ENCODE results near the gene DOK5. TPM values are rescaled to one million over a fixed set of nuclear protein-coding genes. Genes with fewer than 3 reads are reported as not detected.

The DOK5 gene
- total and polyA plus RNA-seq, 2 of the 4 experiments (the other 2 are of a cell fraction), result 2.8 to 3.9 TPM

GRCh38 chr20:54636575-54636974 is 161.2 kb downstream of the DOK5 start:
- DNase-seq (no peak), ATAC-seq (ENCODE audit: low read depth) (no peak)
- H3K9me3 ChIP-seq (ENCODE audit: control insufficient read depth, insufficient read depth, low read length), result no peaks in the 10 kb centered on the region
- no peak overlapping the region for H3K27ac ChIP-seq (ENCODE audit: insufficient read depth, low read length)
- no peak overlapping the region for H2BK120ac ChIP-seq (ENCODE audit: low read depth, low read length)
- BruUV-seq (replicated peaks), result no TSS peak
- H3K9me1 ChIP-seq (ENCODE audit: insufficient read depth, low read length), result no peaks in the 10 kb centered on the region
- no peaks in the 10 kb centered on the region for H3K36me3 ChIP-seq (ENCODE audit: control insufficient read depth, insufficient read depth, low read length)
- no peak overlapping the region for H3K4ac ChIP-seq (ENCODE audit: low read depth, low read length)
- no peak overlapping the region for H4K5ac ChIP-seq (ENCODE audit: low read depth, low read length)
- no peak overlapping the region for H2AK9ac ChIP-seq (replicated peaks; ENCODE audit: low read depth, low read length, poor library complexity)
- H4K20me1 ChIP-seq (ENCODE audit: insufficient read depth, low read length), result no peaks in the 10 kb centered on the region
- H3K27me3 ChIP-seq (ENCODE audit: control insufficient read depth, insufficient read depth, low read length), result no peaks in the 10 kb centered on the region
- H3K4me2 ChIP-seq (ENCODE audit: low read depth, low read length), result no peak overlapping the region
- intact Hi-C loops (cut with micrococcal nuclease) (no loop called here), dilution Hi-C loops (cut with HindIII; ENCODE audit: low sequenced_read_pairs, unreplicated experiment) (no loop called here), in situ Hi-C loops (cut with MboI; ENCODE audit: low sequenced_read_pairs) (loop anchor here (10.0 kb wide), 1 partner anchor 532 kb away; no protein-coding TSS in a partner anchor)
- H2BK15ac ChIP-seq (ENCODE audit: low read depth, low read length), result no peak overlapping the region
- no peaks in the 10 kb centered on the region for H3K4me1 ChIP-seq (ENCODE audit: control insufficient read depth, insufficient read depth, low read length)
- CTCF ChIA-PET, result no interaction called here
- no peak overlapping the region for H3K23ac ChIP-seq (ENCODE audit: low read depth, low read length)
- no peak overlapping the region for H2BK5ac ChIP-seq (ENCODE audit: low read depth, low read length, poor library complexity, severe bottlenecking)
- no peak overlapping the region for H4K91ac ChIP-seq (ENCODE audit: insufficient read depth, low read depth, low read length)
- no peak overlapping the region for H2AFZ ChIP-seq (replicated peaks; ENCODE audit: low read length, poor library complexity)
- H2AK5ac ChIP-seq (ENCODE audit: low read depth, low read length), result no peak overlapping the region
- POLR2A ChIA-PET (ENCODE audit: unreplicated experiment), result no interaction called here
- H4K8ac ChIP-seq (ENCODE audit: low read depth in 2 of 2, low read length in 2 of 2), result no peak overlapping the region
- H3K14ac ChIP-seq (replicated peaks; ENCODE audit: low read depth, low read length), result no peak overlapping the region
- H3K9ac ChIP-seq (ENCODE audit: low read depth, low read length), result no peak overlapping the region
- H3K4me3 ChIP-seq (ENCODE audit: insufficient read depth, low read depth, low read length), result no peak overlapping the region
- no peak overlapping the region for H3K18ac ChIP-seq (ENCODE audit: low read depth, low read length)
- whole genome bisulfite sequencing, 2 experiments (ENCODE audit: extremely low coverage in 2 of 2, insufficient read length in 1 of 2), result 40% methylated on average over 1 of the region's 5 CpGs; no CpG with 5 or more reads in 1 of the 2 experiments
- no peak for TF ChIP-seq CTCF (conservative IDR thresholded peaks at IDR 0.05; ENCODE audit: low read depth, low read length)
- TF ChIP-seq CHD1 (IDR thresholded peaks at IDR 0.05; ENCODE audit: low read depth, low read length), result no peak
- TF ChIP-seq RFX5 (IDR thresholded peaks at IDR 0.05; ENCODE audit: low read depth, low read length), result no peak
- no peak for TF ChIP-seq USF2 (IDR thresholded peaks at IDR 0.05; ENCODE audit: low read depth, low read length)
- no peak for TF ChIP-seq MAFK (IDR thresholded peaks at IDR 0.05; ENCODE audit: low read depth, low read length)
- TF ChIP-seq MAZ (IDR thresholded peaks at IDR 0.05; ENCODE audit: borderline replicate concordance, low read depth, low read length), result no peak
- TF ChIP-seq SMC3 (IDR thresholded peaks at IDR 0.05; ENCODE audit: low read depth, low read length), result no peak
- TF ChIP-seq RAD21 (IDR thresholded peaks at IDR 0.05; ENCODE audit: low read length), result no peak
- no peak for TF ChIP-seq MXI1 (IDR thresholded peaks at IDR 0.05; ENCODE audit: borderline replicate concordance, low read depth, low read length)
- no peak for TF ChIP-seq FOS (IDR thresholded peaks at IDR 0.05; ENCODE audit: low read depth, low read length)
- no peak for TF ChIP-seq POLR2A (IDR thresholded peaks at IDR 0.05; ENCODE audit: low read depth, low read length)
- TF ChIP-seq ELK1 (IDR thresholded peaks at IDR 0.05; ENCODE audit: borderline replicate concordance, low read depth, low read length), result no peak
- TF ChIP-seq BHLHE40 (IDR thresholded peaks at IDR 0.05; ENCODE audit: low read depth, low read length), result no peak
- no peak for TF ChIP-seq NFE2L2 (IDR thresholded peaks at IDR 0.05; ENCODE audit: low read depth, low read length)
- TF ChIP-seq RCOR1 (IDR thresholded peaks at IDR 0.05; ENCODE audit: insufficient replicate concordance, low read length), result no peak
- no peak for TF ChIP-seq CEBPB (IDR thresholded peaks at IDR 0.05; ENCODE audit: low read depth, low read length)
- H2BK20ac ChIP-seq (ENCODE audit: low read depth, low read length), result no peak overlapping the region
- H3K79me1 ChIP-seq (ENCODE audit: low read depth in 1 of 2, low read length in 2 of 2), result no peaks in the 10 kb centered on the region
- H3K56ac ChIP-seq (ENCODE audit: extremely low read depth, insufficient read depth, low read length), result no peak overlapping the region
